Measurements from ENCODE around the gene MSL3. TPM values are rescaled to one million over a fixed set of nuclear protein-coding genes. Genes with fewer than 3 reads are reported as not detected.

MSL3 gene
- total RNA-seq, 1 experiment from 2014 or later: 13.4 TPM

- TF ChIP-seq MLX (CRISPR knock-in tag; IDR thresholded peaks at IDR 0.05): no peak
These were observed 1.1 kb downstream of the MSL3 start (continued) for GRCh38 chrX:11759172-11759460.

GRCh38 chrX:11759461-11760311 is 1.6 kb downstream of the MSL3 start:
- CTCF ChIA-PET: interaction anchor here (1.4 to 3.3 kb wide), 6 partner anchors 8 to 228 kb away, joined by 8 to 36 read pairs (median 10); partner anchors contain the start of gene ARHGAP6
- Mint-ChIP-seq H3K27me3 (ENCODE audit: low read depth) (peaks cover 20% of the 10 kb centered on the region), H3K9me3 (no peaks in the 10 kb centered on the region), H3K4me1 (peaks cover 13% of the 10 kb centered on the region), H3K27ac (peak overlapping the region; percentile 84; the same call in 1 of the 2 replicates), H3K36me3 (peaks cover 15% of the 10 kb centered on the region), H3K4me3 (peak overlapping the region; percentile 94)
- TF ChIP-seq, protein P1, sequence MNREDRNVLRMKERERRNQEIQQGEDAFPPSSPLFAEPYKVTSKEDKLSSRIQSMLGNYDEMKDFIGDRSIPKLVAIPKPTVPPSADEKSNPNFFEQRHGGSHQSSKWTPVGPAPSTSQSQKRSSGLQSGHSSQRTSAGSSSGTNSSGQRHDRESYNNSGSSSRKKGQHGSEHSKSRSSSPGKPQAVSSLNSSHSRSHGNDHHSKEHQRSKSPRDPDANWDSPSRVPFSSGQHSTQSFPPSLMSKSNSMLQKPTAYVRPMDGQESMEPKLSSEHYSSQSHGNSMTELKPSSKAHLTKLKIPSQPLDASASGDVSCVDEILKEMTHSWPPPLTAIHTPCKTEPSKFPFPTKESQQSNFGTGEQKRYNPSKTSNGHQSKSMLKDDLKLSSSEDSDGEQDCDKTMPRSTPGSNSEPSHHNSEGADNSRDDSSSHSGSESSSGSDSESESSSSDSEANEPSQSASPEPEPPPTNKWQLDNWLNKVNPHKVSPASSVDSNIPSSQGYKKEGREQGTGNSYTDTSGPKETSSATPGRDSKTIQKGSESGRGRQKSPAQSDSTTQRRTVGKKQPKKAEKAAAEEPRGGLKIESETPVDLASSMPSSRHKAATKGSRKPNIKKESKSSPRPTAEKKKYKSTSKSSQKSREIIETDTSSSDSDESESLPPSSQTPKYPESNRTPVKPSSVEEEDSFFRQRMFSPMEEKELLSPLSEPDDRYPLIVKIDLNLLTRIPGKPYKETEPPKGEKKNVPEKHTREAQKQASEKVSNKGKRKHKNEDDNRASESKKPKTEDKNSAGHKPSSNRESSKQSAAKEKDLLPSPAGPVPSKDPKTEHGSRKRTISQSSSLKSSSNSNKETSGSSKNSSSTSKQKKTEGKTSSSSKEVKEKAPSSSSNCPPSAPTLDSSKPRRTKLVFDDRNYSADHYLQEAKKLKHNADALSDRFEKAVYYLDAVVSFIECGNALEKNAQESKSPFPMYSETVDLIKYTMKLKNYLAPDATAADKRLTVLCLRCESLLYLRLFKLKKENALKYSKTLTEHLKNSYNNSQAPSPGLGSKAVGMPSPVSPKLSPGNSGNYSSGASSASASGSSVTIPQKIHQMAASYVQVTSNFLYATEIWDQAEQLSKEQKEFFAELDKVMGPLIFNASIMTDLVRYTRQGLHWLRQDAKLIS (CRISPR knock-in tag; IDR thresholded peaks at IDR 0.05; ENCODE audit: borderline replicate concordance): no peak
- no peak for TF ChIP-seq ZNF317 (CRISPR knock-in tag; IDR thresholded peaks at IDR 0.05; ENCODE audit: borderline replicate concordance, low read depth)
- no peak for TF ChIP-seq ATF1 (CRISPR knock-in tag; IDR thresholded peaks at IDR 0.05)
- TF ChIP-seq NFYB (CRISPR knock-in tag; conservative IDR thresholded peaks at IDR 0.05; ENCODE audit: low read depth): peak; percentile 55
- peak; percentile 65 for DNase-seq (ENCODE audit: low spot score)
- POLR2A ChIA-PET: no interaction called here
- peak; percentile 90 for ATAC-seq

- peaks cover 14% of the 10 kb centered on the region for H3K27me3 Mint-ChIP-seq (ENCODE audit: low read depth)
- peaks cover 9% of the 10 kb centered on the region for H3K4me1 Mint-ChIP-seq
These were observed 2.9 kb downstream of the MSL3 start for GRCh38 chrX:11760958-11761357.

DNA sequence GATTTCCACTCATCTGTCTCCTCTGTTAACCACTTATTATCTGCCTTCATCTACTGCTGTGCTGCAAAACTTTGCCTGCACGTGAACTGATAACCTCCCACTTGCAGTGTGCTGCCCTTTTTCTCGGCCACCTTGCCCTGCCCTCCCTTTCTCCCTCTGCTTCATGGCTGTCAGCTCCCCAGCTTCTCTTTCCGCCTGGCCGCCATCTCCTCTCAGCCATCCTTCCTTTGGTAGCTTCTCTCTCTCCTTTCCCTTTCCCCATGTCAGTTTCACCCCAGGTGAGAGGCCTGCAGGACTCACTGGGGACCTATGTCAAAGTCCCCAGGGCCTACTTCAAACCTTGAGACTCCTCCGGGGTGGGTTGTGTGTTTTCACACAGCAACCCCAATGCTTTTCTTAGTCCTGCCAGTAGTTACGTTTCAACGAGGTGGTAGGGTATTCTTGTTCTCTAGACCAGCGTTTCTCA is 6.6 kb downstream of the MSL3 start:
- H3K4me1 Mint-ChIP-seq: 0 out of 2 replicates have a peak, but pooled peaks cover 3% of the 10 kb centered on the region
- H3K9me3 Mint-ChIP-seq: no peaks in the 10 kb centered on the region
- no peaks in the 10 kb centered on the region for H3K27me3 Mint-ChIP-seq (ENCODE audit: low read depth)
- H3K36me3 Mint-ChIP-seq: peaks cover 24% of the 10 kb centered on the region
- no peak for DNase-seq (ENCODE audit: low spot score)
- H3K4me3 Mint-ChIP-seq: no peak overlapping the region
- no peak overlapping the region for H3K27ac Mint-ChIP-seq
- ChIA-PET CTCF (no interaction called here), POLR2A (no interaction called here)
- no peak for ATAC-seq
- no peak for TF ChIP-seq OVOL2 (CRISPR knock-in tag; IDR thresholded peaks at IDR 0.05; ENCODE audit: borderline replicate concordance)
- no peak for TF ChIP-seq GABPB1 (CRISPR knock-in tag; IDR thresholded peaks at IDR 0.05)
- no peak for TF ChIP-seq CREB1 (CRISPR knock-in tag; IDR thresholded peaks at IDR 0.05)
- TF ChIP-seq, protein P2, sequence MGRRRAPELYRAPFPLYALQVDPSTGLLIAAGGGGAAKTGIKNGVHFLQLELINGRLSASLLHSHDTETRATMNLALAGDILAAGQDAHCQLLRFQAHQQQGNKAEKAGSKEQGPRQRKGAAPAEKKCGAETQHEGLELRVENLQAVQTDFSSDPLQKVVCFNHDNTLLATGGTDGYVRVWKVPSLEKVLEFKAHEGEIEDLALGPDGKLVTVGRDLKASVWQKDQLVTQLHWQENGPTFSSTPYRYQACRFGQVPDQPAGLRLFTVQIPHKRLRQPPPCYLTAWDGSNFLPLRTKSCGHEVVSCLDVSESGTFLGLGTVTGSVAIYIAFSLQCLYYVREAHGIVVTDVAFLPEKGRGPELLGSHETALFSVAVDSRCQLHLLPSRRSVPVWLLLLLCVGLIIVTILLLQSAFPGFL (CRISPR knock-in tag; IDR thresholded peaks at IDR 0.05; ENCODE audit: borderline replicate concordance): no peak
- TF ChIP-seq, protein P3, sequence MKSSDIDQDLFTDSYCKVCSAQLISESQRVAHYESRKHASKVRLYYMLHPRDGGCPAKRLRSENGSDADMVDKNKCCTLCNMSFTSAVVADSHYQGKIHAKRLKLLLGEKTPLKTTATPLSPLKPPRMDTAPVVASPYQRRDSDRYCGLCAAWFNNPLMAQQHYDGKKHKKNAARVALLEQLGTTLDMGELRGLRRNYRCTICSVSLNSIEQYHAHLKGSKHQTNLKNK (CRISPR knock-in tag; IDR thresholded peaks at IDR 0.05): no peak
- TF ChIP-seq, protein P4, sequence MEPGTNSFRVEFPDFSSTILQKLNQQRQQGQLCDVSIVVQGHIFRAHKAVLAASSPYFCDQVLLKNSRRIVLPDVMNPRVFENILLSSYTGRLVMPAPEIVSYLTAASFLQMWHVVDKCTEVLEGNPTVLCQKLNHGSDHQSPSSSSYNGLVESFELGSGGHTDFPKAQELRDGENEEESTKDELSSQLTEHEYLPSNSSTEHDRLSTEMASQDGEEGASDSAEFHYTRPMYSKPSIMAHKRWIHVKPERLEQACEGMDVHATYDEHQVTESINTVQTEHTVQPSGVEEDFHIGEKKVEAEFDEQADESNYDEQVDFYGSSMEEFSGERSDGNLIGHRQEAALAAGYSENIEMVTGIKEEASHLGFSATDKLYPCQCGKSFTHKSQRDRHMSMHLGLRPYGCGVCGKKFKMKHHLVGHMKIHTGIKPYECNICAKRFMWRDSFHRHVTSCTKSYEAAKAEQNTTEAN (CRISPR knock-in tag; IDR thresholded peaks at IDR 0.05): no peak
- TF ChIP-seq ZNF317 (CRISPR knock-in tag; IDR thresholded peaks at IDR 0.05; ENCODE audit: borderline replicate concordance, low read depth): no peak
- no peak for TF ChIP-seq IRF2 (CRISPR knock-in tag; IDR thresholded peaks at IDR 0.05; ENCODE audit: borderline replicate concordance, low read depth)
- TF ChIP-seq NFYB (CRISPR knock-in tag; conservative IDR thresholded peaks at IDR 0.05; ENCODE audit: low read depth): no peak
- no peak for TF ChIP-seq ERG (CRISPR knock-in tag; IDR thresholded peaks at IDR 0.05)
- no peak for TF ChIP-seq ATF1 (CRISPR knock-in tag; IDR thresholded peaks at IDR 0.05)

More at GRCh38 chrX:11760958-11761357, 2.9 kb downstream of the MSL3 start:
- Mint-ChIP-seq H3K27ac (no peak overlapping the region), H3K4me3 (peak overlapping the region; percentile 14; the same call in 1 of the 2 replicates), H3K9me3 (no peaks in the 10 kb centered on the region), H3K36me3 (peaks cover 21% of the 10 kb centered on the region)
- no peak for DNase-seq (ENCODE audit: low spot score)
- TF ChIP-seq RORB (CRISPR knock-in tag; IDR thresholded peaks at IDR 0.05) (no peak), MXD4 (CRISPR knock-in tag; IDR thresholded peaks at IDR 0.05; ENCODE audit: borderline replicate concordance) (no peak), NR3C1 (CRISPR knock-in tag; conservative IDR thresholded peaks at IDR 0.05; ENCODE audit: low read depth) (no peak), IRF1 (CRISPR knock-in tag; IDR thresholded peaks at IDR 0.05) (no peak), CREB1 (CRISPR knock-in tag; IDR thresholded peaks at IDR 0.05) (no peak), NFATC4 (CRISPR knock-in tag; IDR thresholded peaks at IDR 0.05) (no peak), ELF4 (CRISPR knock-in tag; IDR thresholded peaks at IDR 0.05; ENCODE audit: low read depth) (no peak)
- POLR2A ChIA-PET: no interaction called here
- CTCF ChIA-PET: no interaction called here
- ATAC-seq: no peak
